Measurements from ENCODE around the gene CELA2B. TPM values are rescaled to one million over a fixed set of nuclear protein-coding genes. Genes with fewer than 3 reads are reported as not detected.

Gene CELA2B
- total RNA-seq, 2 donors from 2014 or later = not detected

- Histone ChIP-seq H3K27ac (no peak overlapping the region), H3K4me3 (no peak overlapping the region), H3K9me3 (no peaks in the 10 kb centered on the region), H3K27me3 (no peaks in the 10 kb centered on the region), H3K4me1 (no peaks in the 10 kb centered on the region), H3K36me3 (no peaks in the 10 kb centered on the region)
- no peak for TF ChIP-seq CTCF (IDR thresholded peaks at IDR 0.05)
- no peak for DNase-seq (ENCODE audit: low spot score)
Observed at GRCh38 chr1:15443281-15443680, 32.6 kb upstream of the CELA2B start.

- H3K4me1 ChIP-seq = no peaks in the 10 kb centered on the region
- no peaks in the 10 kb centered on the region for H3K27me3 ChIP-seq
- TF ChIP-seq CTCF (IDR thresholded peaks at IDR 0.05) = no peak
- H3K4me3 ChIP-seq = no peak overlapping the region
- H3K27ac ChIP-seq = no peak overlapping the region
- H3K9me3 ChIP-seq = no peaks in the 10 kb centered on the region
- H3K36me3 ChIP-seq = no peaks in the 10 kb centered on the region
- DNase-seq (ENCODE audit: low spot score) = no peak
Observed at GRCh38 chr1:15444468-15445389, 31.2 kb upstream of the CELA2B start.

GRCh38 chr1:15445390-15446122, 30.3 kb upstream of the CELA2B start:
- no peak for DNase-seq (ENCODE audit: low spot score)
- H3K36me3 ChIP-seq = no peaks in the 10 kb centered on the region
- no peak overlapping the region for H3K4me3 ChIP-seq
- no peaks in the 10 kb centered on the region for H3K4me1 ChIP-seq
- no peak overlapping the region for H3K27ac ChIP-seq
- no peaks in the 10 kb centered on the region for H3K27me3 ChIP-seq
- no peaks in the 10 kb centered on the region for H3K9me3 ChIP-seq
- no peak for TF ChIP-seq CTCF (IDR thresholded peaks at IDR 0.05)

- no peak for TF ChIP-seq CTCF (IDR thresholded peaks at IDR 0.05)
- no peaks in the 10 kb centered on the region for H3K9me3 ChIP-seq
- no peaks in the 10 kb centered on the region for H3K4me1 ChIP-seq
- H3K36me3 ChIP-seq = no peaks in the 10 kb centered on the region
- no peak for DNase-seq (ENCODE audit: low spot score)
- H3K27ac ChIP-seq = no peak overlapping the region
- H3K4me3 ChIP-seq = no peak overlapping the region
- no peaks in the 10 kb centered on the region for H3K27me3 ChIP-seq
Observed at GRCh38 chr1:15446212-15446611, 29.7 kb upstream of the CELA2B start.

- Histone ChIP-seq H3K4me3 (no peak overlapping the region), H3K36me3 (no peaks in the 10 kb centered on the region), H3K27ac (no peak overlapping the region), H3K9me3 (no peaks in the 10 kb centered on the region), H3K27me3 (no peaks in the 10 kb centered on the region), H3K4me1 (no peaks in the 10 kb centered on the region)
- TF ChIP-seq CTCF (IDR thresholded peaks at IDR 0.05) = no peak
- no peak for DNase-seq (ENCODE audit: low spot score)
Observed at GRCh38 chr1:15448877-15449462, 26.9 kb upstream of the CELA2B start.

Data from right atrium auricular region (tissue), 2 donors.